BLaER1 treated with 17β-estradiol and CSF1 and Interleukin-3, amounts not matched to agents 10 nM and 100 nM (cell line): ENCODE data around the gene PNPLA1.

Experiments
- H3K27ac ChIP-seq, 11 experiments: shearing (Covaris generic); formaldehyde crosslinking; 2 replicates each; pipeline ENCODE4 v1.8.1; 2022
- H3K27me3 ChIP-seq, 11 experiments: shearing (Covaris generic); formaldehyde crosslinking; 2 replicates each; pipeline ENCODE4 v1.8.1; 2022
- H3K36me3 ChIP-seq, 11 experiments: shearing (Covaris generic); formaldehyde crosslinking; 2 replicates each; pipeline ENCODE4 v1.8.1; 2022
- H3K4me1 ChIP-seq, 10 experiments: shearing (Covaris generic); formaldehyde crosslinking; 2 replicates each; pipeline ENCODE4 v1.8.1; 2022
- H3K4me2 ChIP-seq, 11 experiments: shearing (Covaris generic); formaldehyde crosslinking; 2 replicates each; pipeline ENCODE4 v1.8.1; 2022
- H3K4me3 ChIP-seq, 10 experiments: shearing (Covaris generic); formaldehyde crosslinking; 2 replicates each; pipeline ENCODE4 v1.8.1; 2022
- H3K9ac ChIP-seq, 11 experiments: shearing (Covaris generic); formaldehyde crosslinking; 2 replicates each; pipeline ENCODE4 v1.8.1; 2022
- H3K9me3 ChIP-seq, 11 experiments: shearing (Covaris generic); formaldehyde crosslinking; replicated peaks in 1 of 11; 2 replicates each; pipeline ENCODE4 v1.8.1; 2022
- H4K20me1 ChIP-seq, 11 experiments: shearing (Covaris generic); formaldehyde crosslinking; 2 replicates each; pipeline ENCODE4 v1.8.1; 2022
- Cebpa-rat ChIP-seq, 11 experiments: shearing (Covaris generic); IDR thresholded peaks; 2 replicates each; pipeline ENCODE4 v1.8.1; 2022

PNPLA1 gene

GRCh38 chr6:36242161-36242560 lies 27.7 kb upstream of the PNPLA1 start:
- Histone ChIP-seq H4K20me1 (no peaks in the 10 kb centered on the region; a peak in 1 of 22 replicates), H3K27me3 (no peaks in the 10 kb centered on the region), H3K4me3 (peak overlapping the region in 8 of 10 experiments; percentile 24 to 43 (median 30); a peak in 12 of 20 replicates), H3K36me3 (no peaks in the 10 kb centered on the region), H3K4me2 (peak overlapping the region; percentile 76 to 98 (median 87)), H3K4me1 (peaks cover 51 to 72% (median 68%) of the 10 kb centered on the region in 10 experiments), H3K27ac (peak overlapping the region in 9 of 11 experiments; percentile 6 to 60 (median 56); a peak in 12 of 22 replicates), H3K9ac (peak overlapping the region in 7 of 11 experiments; percentile 3 to 58 (median 45); a peak in 8 of 22 replicates), H3K9me3 (peaks cover 0 to 28% (median 10%) of the 10 kb centered on the region in 11 experiments; a peak in 9 of 22 replicates)
- TF ChIP-seq Cebpa-rat (IDR thresholded peaks at IDR 0.05): no peak

- Histone ChIP-seq H3K9ac (peak overlapping the region in 2 of 11 experiments; percentile 45 to 54; a peak in 2 of 22 replicates), H3K27ac (peak overlapping the region in 7 of 11 experiments; percentile 13 to 60 (median 49); a peak in 8 of 22 replicates), H3K4me2 (peak overlapping the region; percentile 76 to 98 (median 87)), H3K36me3 (no peaks in the 10 kb centered on the region), H3K4me1 (peaks cover 51 to 77% (median 72%) of the 10 kb centered on the region in 10 experiments), H4K20me1 (no peaks in the 10 kb centered on the region; a peak in 1 of 22 replicates), H3K4me3 (0 out of 20 replicates have a peak overlapping the region, but pooled peaks of 1 of the 10 experiments have one; percentile 24), H3K27me3 (no peaks in the 10 kb centered on the region), H3K9me3 (peaks cover 0 to 28% (median 10%) of the 10 kb centered on the region in 11 experiments; a peak in 9 of 22 replicates)
- no peak for TF ChIP-seq Cebpa-rat (IDR thresholded peaks at IDR 0.05)
Measured at GRCh38 chr6:36242626-36243025, 27.2 kb upstream of the PNPLA1 start.

- peak overlapping the region; percentile 76 to 98 (median 87) for H3K4me2 ChIP-seq
- TF ChIP-seq Cebpa-rat (IDR thresholded peaks at IDR 0.05): no peak
- H3K4me3 ChIP-seq: no peak overlapping the region; a peak in 1 of 20 replicates
Measured at GRCh38 chr6:36243562-36244212, 26.2 kb upstream of the PNPLA1 start.

GRCh38 chr6:36244641-36245280 lies 25.1 kb upstream of the PNPLA1 start:
- H4K20me1 ChIP-seq: no peaks in the 10 kb centered on the region; a peak in 1 of 22 replicates
- TF ChIP-seq Cebpa-rat (IDR thresholded peaks at IDR 0.05): no peak
- H3K9me3 ChIP-seq: peaks cover 0 to 9% (median 0%) of the 10 kb centered on the region in 11 experiments; a peak in 3 of 22 replicates
- H3K27ac ChIP-seq: peak overlapping the region in 3 of 11 experiments; percentile 57 to 73 (median 72); a peak in 5 of 22 replicates
- H3K9ac ChIP-seq: peak overlapping the region in 2 of 11 experiments; percentile 19 to 21; a peak in 1 of 22 replicates
- no peaks in the 10 kb centered on the region for H3K36me3 ChIP-seq
- peak overlapping the region; percentile 20 to 97 (median 73); a peak in 18 of 22 replicates for H3K4me2 ChIP-seq
- no peak overlapping the region for H3K4me3 ChIP-seq
- peaks cover 60 to 98% (median 89%) of the 10 kb centered on the region in 10 experiments for H3K4me1 ChIP-seq
- no peaks in the 10 kb centered on the region for H3K27me3 ChIP-seq

More at GRCh38 chr6:36243562-36244212, 26.2 kb upstream of the PNPLA1 start:
- H3K27me3 ChIP-seq: no peaks in the 10 kb centered on the region
- H4K20me1 ChIP-seq: no peaks in the 10 kb centered on the region; a peak in 1 of 22 replicates
- H3K9me3 ChIP-seq: peaks cover 0 to 17% (median 5%) of the 10 kb centered on the region in 11 experiments; a peak in 8 of 22 replicates
- no peak overlapping the region for H3K27ac ChIP-seq
- peaks cover 51 to 87% (median 83%) of the 10 kb centered on the region in 10 experiments for H3K4me1 ChIP-seq
- H3K36me3 ChIP-seq: no peaks in the 10 kb centered on the region
- H3K9ac ChIP-seq: no peak overlapping the region

- Histone ChIP-seq H3K36me3 (no peaks in the 10 kb centered on the region), H4K20me1 (no peaks in the 10 kb centered on the region; a peak in 1 of 22 replicates), H3K27ac (peak overlapping the region in 4 of 11 experiments; percentile 31 to 73 (median 64); a peak in 9 of 22 replicates), H3K4me3 (no peak overlapping the region), H3K9me3 (peaks cover 0 to 6% (median 0%) of the 10 kb centered on the region in 11 experiments; a peak in 1 of 22 replicates), H3K4me2 (peak overlapping the region; percentile 20 to 97 (median 73); a peak in 20 of 22 replicates), H3K9ac (peak overlapping the region in 2 of 11 experiments; percentile 19 to 21; a peak in 3 of 22 replicates), H3K27me3 (no peaks in the 10 kb centered on the region), H3K4me1 (peaks cover 60 to 96% (median 84%) of the 10 kb centered on the region in 10 experiments)
- TF ChIP-seq Cebpa-rat (IDR thresholded peaks at IDR 0.05): no peak
Measured at GRCh38 chr6:36245572-36246061, 24.2 kb upstream of the PNPLA1 start.

GRCh38 chr6:36246506-36247268 lies 23.2 kb upstream of the PNPLA1 start:
- no peaks in the 10 kb centered on the region for H3K9me3 ChIP-seq
- no peaks in the 10 kb centered on the region for H3K27me3 ChIP-seq
- peak overlapping the region in 8 of 11 experiments; percentile 18 to 97 (median 78); a peak in 14 of 22 replicates for H3K4me2 ChIP-seq
- H4K20me1 ChIP-seq: no peaks in the 10 kb centered on the region; a peak in 1 of 22 replicates
- peak overlapping the region in 1 of 11 experiments; percentile 13; a peak in 2 of 22 replicates for H3K9ac ChIP-seq
- peak in 4 of 11 experiments; percentile 18 to 46 (median 32); a peak in 1 of 22 replicates for TF ChIP-seq Cebpa-rat (IDR thresholded peaks at IDR 0.05)
- peaks cover 52 to 87% (median 75%) of the 10 kb centered on the region in 10 experiments for H3K4me1 ChIP-seq
- no peaks in the 10 kb centered on the region for H3K36me3 ChIP-seq
- H3K27ac ChIP-seq: peak overlapping the region in 9 of 11 experiments; percentile 3 to 73 (median 34); a peak in 12 of 22 replicates
- no peak overlapping the region for H3K4me3 ChIP-seq

- Histone ChIP-seq H3K9ac (no peak overlapping the region; a peak in 2 of 22 replicates), H3K27ac (peak overlapping the region in 10 of 11 experiments; percentile 10 to 73 (median 36); a peak in 13 of 22 replicates), H3K4me1 (peaks cover 42 to 77% (median 65%) of the 10 kb centered on the region in 10 experiments), H3K9me3 (no peaks in the 10 kb centered on the region), H3K36me3 (no peaks in the 10 kb centered on the region), H3K27me3 (no peaks in the 10 kb centered on the region), H4K20me1 (no peaks in the 10 kb centered on the region), H3K4me2 (peak overlapping the region in 10 of 11 experiments; percentile 5 to 97 (median 68); a peak in 17 of 22 replicates), H3K4me3 (no peak overlapping the region)
- TF ChIP-seq Cebpa-rat (IDR thresholded peaks at IDR 0.05): no peak
Measured at GRCh38 chr6:36247693-36248092, 22.2 kb upstream of the PNPLA1 start.

GRCh38 chr6:36248980-36249379 lies 20.9 kb upstream of the PNPLA1 start:
- Histone ChIP-seq H4K20me1 (no peaks in the 10 kb centered on the region), H3K36me3 (no peaks in the 10 kb centered on the region), H3K9ac (no peak overlapping the region), H3K4me2 (peak overlapping the region in 10 of 11 experiments; percentile 3 to 97 (median 68); a peak in 16 of 22 replicates), H3K4me1 (peaks cover 29 to 64% (median 53%) of the 10 kb centered on the region in 10 experiments), H3K27ac (peak overlapping the region in 5 of 11 experiments; percentile 5 to 72 (median 47); a peak in 8 of 22 replicates), H3K27me3 (no peaks in the 10 kb centered on the region), H3K4me3 (no peak overlapping the region), H3K9me3 (no peaks in the 10 kb centered on the region)
- TF ChIP-seq Cebpa-rat (IDR thresholded peaks at IDR 0.05): no peak
